Measurements from ENCODE around the gene SOCS2. TPM values are rescaled to one million over a fixed set of nuclear protein-coding genes. Genes with fewer than 3 reads are reported as not detected.
"Not testable (repeated sequence)": the region's sequence is repeated elsewhere in the genome, so short reads cannot be mapped to it uniquely, and the experiment has no call there.

The SOCS2 gene
- total RNA-seq, 2 donors from 2014 or later, result 14.1 to 19.2 TPM

DNA sequence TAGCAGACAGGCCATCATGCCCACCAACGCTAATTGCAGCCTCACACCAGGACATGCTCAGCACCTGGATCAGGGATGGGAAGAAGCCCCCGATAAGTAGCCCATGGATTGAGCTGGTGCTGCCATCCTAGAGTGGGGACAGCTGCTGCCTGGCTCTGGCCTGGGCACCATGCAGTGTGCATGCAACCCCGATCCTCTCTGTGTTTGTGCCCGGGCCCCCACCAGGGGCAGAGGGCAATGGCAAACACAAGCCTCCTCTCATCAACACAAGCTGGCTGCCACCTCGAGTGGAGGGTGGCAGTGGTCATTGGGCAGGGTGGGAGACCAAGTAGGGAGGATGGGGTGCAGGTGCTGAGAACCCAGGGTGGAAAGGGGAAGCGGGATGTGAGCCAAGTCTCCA lies 23.3 kb upstream of the SOCS2 start:
- Mint-ChIP-seq H3K27ac (no peak overlapping the region), H3K36me3 (no peaks in the 10 kb centered on the region), H3K27me3 (no peaks in the 10 kb centered on the region), H3K4me3 (no peak overlapping the region), H3K4me1 (ENCODE audit: low read depth in 2 of 2) (no peaks in the 10 kb centered on the region), H3K9me3 (no peaks in the 10 kb centered on the region)
- ATAC-seq (no peak), DNase-seq (ENCODE audit: low spot score) (no peak)

DNA sequence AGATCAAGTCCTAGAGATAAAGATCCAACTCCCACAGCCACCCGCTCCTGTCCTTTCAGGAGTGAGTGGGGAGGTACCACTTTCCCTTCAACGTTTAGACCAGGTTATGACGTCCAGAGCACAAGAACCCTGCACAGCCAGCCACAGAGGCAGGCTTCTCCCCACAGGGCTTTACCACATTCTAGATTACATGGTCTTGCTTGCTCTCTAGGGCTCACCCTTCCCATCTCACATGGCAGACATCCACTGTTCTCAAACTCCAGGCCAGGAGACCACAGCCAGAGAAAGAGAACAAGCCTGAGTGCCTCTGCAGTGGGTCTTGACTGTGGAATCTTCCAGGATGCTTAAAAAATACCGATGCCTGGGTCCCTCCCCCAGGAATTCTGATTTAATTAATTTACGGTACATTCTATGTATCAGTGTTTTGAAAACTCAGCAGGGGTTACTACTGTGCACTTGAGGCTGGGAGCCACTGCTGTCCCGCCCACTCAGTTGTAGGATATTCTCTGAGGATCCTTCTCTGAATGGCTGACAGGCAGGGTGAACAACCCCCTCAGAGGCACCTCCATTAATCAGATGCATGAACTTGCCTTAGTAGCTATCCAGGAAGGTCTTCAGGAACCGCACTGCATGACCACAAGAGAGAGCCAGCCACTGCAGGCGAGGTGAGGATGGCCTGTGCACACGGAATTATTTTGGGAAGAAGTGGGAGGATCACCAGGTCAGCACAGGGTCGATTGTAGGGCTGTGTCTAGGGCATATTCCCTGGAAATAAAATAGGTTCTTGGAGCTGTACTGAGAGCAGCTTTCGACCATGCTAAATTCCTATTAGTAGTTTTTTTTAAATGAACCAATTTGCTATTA lies 21.5 kb upstream of the SOCS2 start:
- Mint-ChIP-seq H3K27ac (no peak overlapping the region), H3K36me3 (no peaks in the 10 kb centered on the region), H3K27me3 (no peaks in the 10 kb centered on the region), H3K9me3 (no peaks in the 10 kb centered on the region), H3K4me1 (ENCODE audit: low read depth in 2 of 2) (no peaks in the 10 kb centered on the region), H3K4me3 (no peak overlapping the region)
- DNase-seq (ENCODE audit: low spot score) (no peak), ATAC-seq (no peak)

- no peaks in the 10 kb centered on the region for H3K27me3 Mint-ChIP-seq
- no peak overlapping the region for H3K4me3 Mint-ChIP-seq
- H3K4me1 Mint-ChIP-seq (ENCODE audit: low read depth in 2 of 2), result no peaks in the 10 kb centered on the region
- H3K9me3 Mint-ChIP-seq, result no peaks in the 10 kb centered on the region
- DNase-seq (ENCODE audit: low spot score), result no peak
- H3K27ac Mint-ChIP-seq, result no peak overlapping the region
- ATAC-seq, result no peak
- no peaks in the 10 kb centered on the region for H3K36me3 Mint-ChIP-seq
Observed at GRCh38 chr12:93552427-93552826, 20.0 kb upstream of the SOCS2 start.

GRCh38 chr12:93557879-93558278 lies 14.6 kb upstream of the SOCS2 start:
- not testable (repeated sequence) for ATAC-seq; H3K27ac Mint-ChIP-seq; H3K4me3 Mint-ChIP-seq; H3K4me1 Mint-ChIP-seq (ENCODE audit: low read depth in 2 of 2); H3K27me3 Mint-ChIP-seq; H3K9me3 Mint-ChIP-seq; DNase-seq (ENCODE audit: low spot score)
- H3K36me3 Mint-ChIP-seq, result peaks cover 23% of the 10 kb centered on the region

DNA sequence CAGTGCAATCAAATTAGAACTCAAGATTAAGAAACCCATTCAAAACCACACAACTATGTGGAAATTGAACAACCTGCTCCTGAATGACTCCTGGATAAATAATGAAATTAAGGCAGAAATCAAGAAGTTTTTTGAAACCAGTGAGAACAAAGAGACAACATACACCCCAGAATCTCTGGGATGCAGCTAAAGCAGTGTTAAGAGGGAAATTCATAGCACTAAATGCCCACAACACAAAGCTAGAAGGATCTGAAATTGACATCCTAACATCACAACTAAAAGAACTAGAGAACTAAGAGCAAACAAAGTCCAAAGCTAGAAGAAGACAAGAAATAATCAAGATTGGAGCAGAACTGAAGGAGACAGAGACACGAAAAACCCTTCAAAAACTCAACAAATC lies 13.8 kb upstream of the SOCS2 start:
- DNase-seq (ENCODE audit: low spot score); ATAC-seq; H3K4me1 Mint-ChIP-seq (ENCODE audit: low read depth in 2 of 2); H3K27me3 Mint-ChIP-seq; H3K4me3 Mint-ChIP-seq; H3K27ac Mint-ChIP-seq; H3K9me3 Mint-ChIP-seq: not testable (repeated sequence)
- peaks cover 23% of the 10 kb centered on the region for H3K36me3 Mint-ChIP-seq

- Mint-ChIP-seq H3K4me1 (ENCODE audit: low read depth in 2 of 2) (peaks cover 5 to 14% of the 10 kb centered on the region in 2 donors), H3K27ac (no peak overlapping the region), H3K27me3 (no peaks in the 10 kb centered on the region), H3K9me3 (no peaks in the 10 kb centered on the region), H3K36me3 (peaks cover 10% of the 10 kb centered on the region), H3K4me3 (no peak overlapping the region)
- DNase-seq (ENCODE audit: low spot score), result no peak
- no peak for ATAC-seq
Observed at GRCh38 chr12:93563807-93564538, 8.5 kb upstream of the SOCS2 start.

- Mint-ChIP-seq H3K27ac (no peak overlapping the region), H3K4me1 (ENCODE audit: low read depth in 2 of 2) (peaks cover 7 to 14% of the 10 kb centered on the region in 2 donors), H3K4me3 (no peak overlapping the region), H3K36me3 (peaks cover under 1% of the 10 kb centered on the region), H3K27me3 (no peaks in the 10 kb centered on the region), H3K9me3 (no peaks in the 10 kb centered on the region)
- ATAC-seq (no peak), DNase-seq (ENCODE audit: low spot score) (no peak)
Observed at GRCh38 chr12:93565760-93566159, 6.7 kb upstream of the SOCS2 start.

- ATAC-seq, result no peak
- Mint-ChIP-seq H3K4me3 (no peak overlapping the region), H3K9me3 (no peaks in the 10 kb centered on the region), H3K4me1 (ENCODE audit: low read depth in 2 of 2) (peaks cover 9 to 16% of the 10 kb centered on the region in 2 donors), H3K27me3 (no peaks in the 10 kb centered on the region), H3K36me3 (no peaks in the 10 kb centered on the region), H3K27ac (no peak overlapping the region)
- no peak for DNase-seq (ENCODE audit: low spot score)
Observed at GRCh38 chr12:93567174-93567573, 5.3 kb upstream of the SOCS2 start.

- peak overlapping the region in 1 of 2 donors; percentile 57 for H3K27ac Mint-ChIP-seq
Observed at GRCh38 chr12:93568091-93568490, 4.4 kb upstream of the SOCS2 start.

DNA sequence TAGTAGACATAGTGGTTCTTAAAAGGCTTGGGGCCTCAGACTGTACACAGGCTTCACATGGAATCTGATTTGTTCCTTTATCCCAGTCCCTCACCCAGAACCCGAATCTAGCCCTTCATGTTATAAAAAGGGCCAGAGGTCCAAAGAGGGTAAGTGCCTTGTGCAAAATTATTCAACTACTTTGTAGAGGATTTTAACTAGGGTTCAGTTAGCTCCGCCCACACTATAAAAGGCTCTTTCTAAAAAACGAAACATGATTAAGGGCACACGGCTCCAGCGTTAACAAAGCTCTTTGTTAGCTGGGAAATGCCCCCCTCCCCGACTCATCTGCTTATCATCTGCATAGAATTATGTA lies 3.2 kb upstream of the SOCS2 start:
- ATAC-seq (no peak), DNase-seq (ENCODE audit: low spot score) (no peak)
- Mint-ChIP-seq H3K4me1 (ENCODE audit: low read depth in 2 of 2) (peaks cover 25 to 27% of the 10 kb centered on the region in 2 donors), H3K27me3 (peaks cover 0 to 7% of the 10 kb centered on the region in 2 donors), H3K27ac (peak overlapping the region; percentile 76 to 82), H3K36me3 (peaks cover 6% of the 10 kb centered on the region), H3K9me3 (no peaks in the 10 kb centered on the region), H3K4me3 (peak overlapping the region; percentile 88)

More at GRCh38 chr12:93568091-93568490, 4.4 kb upstream of the SOCS2 start:
- ATAC-seq (no peak), DNase-seq (ENCODE audit: low spot score) (no peak)
- peaks cover 18 to 24% of the 10 kb centered on the region in 2 donors for H3K4me1 Mint-ChIP-seq (ENCODE audit: low read depth in 2 of 2)
- H3K4me3 Mint-ChIP-seq, result peak overlapping the region; percentile 8
- no peaks in the 10 kb centered on the region for H3K9me3 Mint-ChIP-seq
- no peaks in the 10 kb centered on the region for H3K36me3 Mint-ChIP-seq
- H3K27me3 Mint-ChIP-seq, result no peaks in the 10 kb centered on the region

- Mint-ChIP-seq H3K9me3 (no peaks in the 10 kb centered on the region), H3K27me3 (peaks cover 0 to 7% of the 10 kb centered on the region in 2 donors), H3K27ac (peak overlapping the region; percentile 76 to 82), H3K4me3 (peak overlapping the region; percentile 88), H3K36me3 (peaks cover 6% of the 10 kb centered on the region), H3K4me1 (ENCODE audit: low read depth in 2 of 2) (peaks cover 27 to 28% of the 10 kb centered on the region in 2 donors)
- DNase-seq (ENCODE audit: low spot score) (peak; percentile 77), ATAC-seq (peak; percentile 72 to 79)
Observed at GRCh38 chr12:93569656-93570551, 2.6 kb upstream of the SOCS2 start.

DNA sequence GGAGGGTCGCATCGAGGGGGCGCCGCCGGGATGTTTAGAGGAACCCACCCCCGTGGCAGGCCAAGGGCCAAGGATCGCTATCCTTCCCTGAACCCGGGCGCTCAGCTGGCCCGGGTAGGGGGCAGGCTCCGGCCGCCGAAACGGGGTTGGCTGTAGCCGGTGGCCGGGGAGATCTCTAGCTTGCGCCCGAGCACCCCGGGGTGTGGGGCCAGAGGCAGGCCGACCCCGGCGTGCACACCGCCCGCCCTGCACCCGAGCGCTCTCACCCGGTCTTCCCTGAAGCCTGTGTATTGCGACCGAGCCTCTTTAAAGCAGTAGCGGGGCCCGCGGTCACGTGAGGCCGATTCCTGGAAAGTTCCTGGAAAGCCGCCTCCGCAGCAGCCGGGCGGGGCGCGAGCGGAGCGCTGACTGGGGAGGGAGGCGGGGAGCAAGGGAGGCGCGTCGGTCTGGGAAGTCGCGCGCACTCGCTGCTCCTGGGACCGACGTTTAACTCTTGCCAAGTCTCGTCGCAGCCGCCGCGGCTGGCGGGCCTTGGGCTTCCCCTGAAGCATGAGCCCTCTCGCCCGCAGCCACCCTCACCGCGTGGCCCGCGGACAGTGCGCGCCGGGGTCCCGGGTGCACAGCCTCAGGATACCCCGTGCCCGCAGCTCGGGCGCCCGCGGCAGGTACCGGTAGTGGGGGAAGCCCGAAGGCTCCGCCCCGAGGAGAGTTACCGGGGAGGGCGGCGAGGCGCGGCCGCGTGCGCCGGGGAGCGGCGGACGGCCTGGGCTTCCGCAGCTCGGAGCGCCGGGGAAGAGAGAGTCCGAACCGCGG lies 1.7 kb upstream of the SOCS2 start:
- Mint-ChIP-seq H3K4me1 (ENCODE audit: low read depth in 2 of 2) (peaks cover 28 to 31% of the 10 kb centered on the region in 2 donors), H3K4me3 (peak overlapping the region; percentile 88), H3K36me3 (peaks cover 6% of the 10 kb centered on the region), H3K27me3 (peaks cover 0 to 7% of the 10 kb centered on the region in 2 donors), H3K9me3 (no peaks in the 10 kb centered on the region), H3K27ac (peak overlapping the region; percentile 76 to 82)
- DNase-seq (ENCODE audit: low spot score) (peak; percentile 94), ATAC-seq (peak; percentile 83 to 86)
